GM12878 (cell line): ENCODE results near the gene ANP32A. TPM values are rescaled to one million over a fixed set of nuclear protein-coding genes. Genes with fewer than 3 reads are reported as not detected.

ENCODE experiments used
- ATF2 ChIP-seq: IDR thresholded peaks from 2 replicates; pipeline ENCODE4 v1.6.1; 2012; ENCODE audit warnings: low read length, inconsistent platforms
- BMI1 ChIP-seq: fragments of 450-650 bp; IDR thresholded peaks from 2 replicates; pipeline ENCODE4 v1.6.1; 2016; ENCODE audit warnings: mild to moderate bottlenecking, moderate library complexity, borderline replicate concordance
- CEBPB ChIP-seq, 2 experiments: fragments of 150-350 bp in 1 of 2; IDR thresholded peaks; 2 replicates each; pipeline ENCODE4 v1.6.1; 2012 to 2014; ENCODE audit warnings: low read depth in 2 of 2, low read length in 2 of 2, borderline replicate concordance in 1 of 2, inconsistent platforms in 1 of 2
- HDAC2 ChIP-seq: fragments of 200-600 bp; sonication (generic); IDR thresholded peaks from 2 replicates; pipeline ENCODE4 v1.6.1; 2017
- IKZF2 ChIP-seq, 2 experiments: fragments of 450-650 bp; IDR thresholded peaks; 2 replicates each; pipeline ENCODE4 v1.6.1; 2017; ENCODE audit warnings: mild to moderate bottlenecking in 2 of 2, moderate library complexity in 2 of 2
- KAT2A ChIP-seq: conservative IDR thresholded peaks from 2 replicates; pipeline ENCODE4 v1.6.1; 2011; ENCODE audit warnings: low read depth, low read length; ENCODE audit not compliant: control insufficient read depth
- MTA2 ChIP-seq: fragments of 450-650 bp; IDR thresholded peaks from 2 replicates; pipeline ENCODE4 v1.6.1; 2016; ENCODE audit warnings: low read depth, mild to moderate bottlenecking, moderate library complexity
- NBN ChIP-seq: fragments of 450-650 bp; IDR thresholded peaks from 2 replicates; pipeline ENCODE4 v1.6.1; 2016
- RB1 ChIP-seq: fragments of 450-650 bp; formaldehyde crosslinking; IDR thresholded peaks from 2 replicates; pipeline ENCODE4 v1.6.1; 2017; ENCODE audit warnings: mild to moderate bottlenecking, borderline replicate concordance
- SMC3 ChIP-seq: IDR thresholded peaks from 2 replicates; pipeline ENCODE4 v1.6.1; 2011; ENCODE audit warnings: low read length, improper control_type of control experiment, borderline replicate concordance
- SUZ12 ChIP-seq: fragments of 200-600 bp; sonication (generic); IDR thresholded peaks from one replicate; pipeline ENCODE4 v1.6.1; 2018; ENCODE audit warnings: antibody characterized with exemption, mild to moderate bottlenecking; ENCODE audit not compliant: unreplicated experiment
- TAF1 ChIP-seq: IDR thresholded peaks from 2 replicates; pipeline ENCODE4 v1.6.1; 2011; ENCODE audit warnings: mild to moderate bottlenecking, low read depth, low read length, borderline replicate concordance
- TCF7 ChIP-seq: IDR thresholded peaks from 2 replicates; pipeline ENCODE4 v1.6.1; 2014; ENCODE audit warnings: antibody characterized with exemption, borderline replicate concordance
- ZNF217 ChIP-seq: fragments of 450-650 bp; IDR thresholded peaks from 2 replicates; pipeline ENCODE4 v1.6.1; 2017; ENCODE audit warnings: antibody characterized with exemption, mild to moderate bottlenecking
- ZNF592 ChIP-seq: fragments of 450-650 bp; IDR thresholded peaks from 2 replicates; pipeline ENCODE4 v1.6.1; 2017; ENCODE audit warnings: mild to moderate bottlenecking, moderate library complexity
- polyA plus RNA-seq, 11 experiments: library from polyadenylated mRNA; depleted of rRNA in 4 of 11; unstranded in 6 of 11; stranded (reverse) in 5 of 11; fragments of >200 nt; fragmentation: Nextera tagmentation in 4 of 11; fragmentation: Illumina TruSeq in 1 of 11; extraction: Ambion mirVana in 4 of 11; extraction: Trizol in 1 of 11; gene quantifications; 1 replicate in 1 of 11; 2 replicates in 10 of 11; pipeline versions ENCODE4 v1.2.1 to v1.2.3, GENCODE V29; 2011 to 2016; ENCODE audit warnings: inconsistent platforms in 2 of 11, missing spikeins in 2 of 11, low read depth in 1 of 11
- total RNA-seq, 4 experiments: library from RNA; depleted of rRNA in 3 of 4; stranded (reverse); fragments of >200 nt in 3 of 4; fragmentation: Illumina TruSeq in 1 of 4; extraction: Trizol in 1 of 4; gene quantifications; 2 replicates each; pipeline versions ENCODE4 v1.2.1 to v1.2.3, GENCODE V29; 2013 to 2021
- TF ChIP-seq, protein P1 (sequence below), 3 experiments: IDR thresholded peaks in 2 of 3; conservative IDR thresholded peaks in 1 of 3; 2 replicates each; pipeline ENCODE4 v1.5.1; 2011; ENCODE audit warnings: low read depth in 3 of 3, low read length in 3 of 3, mild to moderate bottlenecking in 3 of 3, control low read depth in 2 of 3, moderate library complexity in 2 of 3, inconsistent platforms in 1 of 3, mixed read lengths in 1 of 3; ENCODE audit not compliant: control insufficient read depth in 2 of 3, insufficient read depth in 1 of 3; ENCODE audit errors: extremely low read depth in 1 of 3
- TF ChIP-seq, protein P2 (sequence below): fragments of 450-650 bp; IDR thresholded peaks from 2 replicates; pipeline ENCODE4 v1.6.1; 2017; ENCODE audit warnings: antibody characterized with exemption, mild to moderate bottlenecking, moderate library complexity
- TF ChIP-seq, protein P3 (sequence below): fragments of 450-650 bp; IDR thresholded peaks from 2 replicates; pipeline ENCODE4 v1.6.1; 2014; ENCODE audit warnings: mild to moderate bottlenecking

The ANP32A gene
- total and polyA plus RNA-seq, 10 of the 15 experiments (the other 5 are each of a cell fraction or from before 2014, with no cell fraction given): 29.6 to 666 (median 234) TPM

GRCh38 chr15:68791431-68792283, 29.0 kb downstream of the ANP32A start (continued):
- TF ChIP-seq, protein P1, sequence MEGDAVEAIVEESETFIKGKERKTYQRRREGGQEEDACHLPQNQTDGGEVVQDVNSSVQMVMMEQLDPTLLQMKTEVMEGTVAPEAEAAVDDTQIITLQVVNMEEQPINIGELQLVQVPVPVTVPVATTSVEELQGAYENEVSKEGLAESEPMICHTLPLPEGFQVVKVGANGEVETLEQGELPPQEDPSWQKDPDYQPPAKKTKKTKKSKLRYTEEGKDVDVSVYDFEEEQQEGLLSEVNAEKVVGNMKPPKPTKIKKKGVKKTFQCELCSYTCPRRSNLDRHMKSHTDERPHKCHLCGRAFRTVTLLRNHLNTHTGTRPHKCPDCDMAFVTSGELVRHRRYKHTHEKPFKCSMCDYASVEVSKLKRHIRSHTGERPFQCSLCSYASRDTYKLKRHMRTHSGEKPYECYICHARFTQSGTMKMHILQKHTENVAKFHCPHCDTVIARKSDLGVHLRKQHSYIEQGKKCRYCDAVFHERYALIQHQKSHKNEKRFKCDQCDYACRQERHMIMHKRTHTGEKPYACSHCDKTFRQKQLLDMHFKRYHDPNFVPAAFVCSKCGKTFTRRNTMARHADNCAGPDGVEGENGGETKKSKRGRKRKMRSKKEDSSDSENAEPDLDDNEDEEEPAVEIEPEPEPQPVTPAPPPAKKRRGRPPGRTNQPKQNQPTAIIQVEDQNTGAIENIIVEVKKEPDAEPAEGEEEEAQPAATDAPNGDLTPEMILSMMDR (IDR thresholded peaks at IDR 0.05 in 2 of 3, conservative IDR thresholded peaks at IDR 0.05 in 1 of 3; ENCODE audit: control insufficient read depth in 2 of 3, extremely low read depth in 1 of 3, insufficient read depth in 1 of 3, low read depth in 3 of 3, low read length in 3 of 3): no peak; a peak in 1 of 6 replicates
- no peak for TF ChIP-seq KAT2A
- no peak for TF ChIP-seq TAF1
- TF ChIP-seq HDAC2: no peak
- TF ChIP-seq ATF2: peak; percentile 41; the same call in 1 of the 2 replicates
- no peak for TF ChIP-seq BMI1
- TF ChIP-seq TCF7: 0 out of 2 replicates have a peak, but pooled peaks have one; percentile 21
- no peak for TF ChIP-seq ZNF592
- no peak for TF ChIP-seq SUZ12
- peak; percentile 71 to 87 for TF ChIP-seq IKZF2 (IDR thresholded peaks at IDR 0.05)
- no peak; the same call in 1 of the 2 replicates for TF ChIP-seq SMC3
- TF ChIP-seq, protein P2, sequence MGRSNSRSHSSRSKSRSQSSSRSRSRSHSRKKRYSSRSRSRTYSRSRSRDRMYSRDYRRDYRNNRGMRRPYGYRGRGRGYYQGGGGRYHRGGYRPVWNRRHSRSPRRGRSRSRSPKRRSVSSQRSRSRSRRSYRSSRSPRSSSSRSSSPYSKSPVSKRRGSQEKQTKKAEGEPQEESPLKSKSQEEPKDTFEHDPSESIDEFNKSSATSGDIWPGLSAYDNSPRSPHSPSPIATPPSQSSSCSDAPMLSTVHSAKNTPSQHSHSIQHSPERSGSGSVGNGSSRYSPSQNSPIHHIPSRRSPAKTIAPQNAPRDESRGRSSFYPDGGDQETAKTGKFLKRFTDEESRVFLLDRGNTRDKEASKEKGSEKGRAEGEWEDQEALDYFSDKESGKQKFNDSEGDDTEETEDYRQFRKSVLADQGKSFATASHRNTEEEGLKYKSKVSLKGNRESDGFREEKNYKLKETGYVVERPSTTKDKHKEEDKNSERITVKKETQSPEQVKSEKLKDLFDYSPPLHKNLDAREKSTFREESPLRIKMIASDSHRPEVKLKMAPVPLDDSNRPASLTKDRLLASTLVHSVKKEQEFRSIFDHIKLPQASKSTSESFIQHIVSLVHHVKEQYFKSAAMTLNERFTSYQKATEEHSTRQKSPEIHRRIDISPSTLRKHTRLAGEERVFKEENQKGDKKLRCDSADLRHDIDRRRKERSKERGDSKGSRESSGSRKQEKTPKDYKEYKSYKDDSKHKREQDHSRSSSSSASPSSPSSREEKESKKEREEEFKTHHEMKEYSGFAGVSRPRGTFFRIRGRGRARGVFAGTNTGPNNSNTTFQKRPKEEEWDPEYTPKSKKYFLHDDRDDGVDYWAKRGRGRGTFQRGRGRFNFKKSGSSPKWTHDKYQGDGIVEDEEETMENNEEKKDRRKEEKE: no peak
- TF ChIP-seq MTA2: peak; percentile 43; the same call in 1 of the 2 replicates
- no peak for TF ChIP-seq RB1
- TF ChIP-seq, protein P3, sequence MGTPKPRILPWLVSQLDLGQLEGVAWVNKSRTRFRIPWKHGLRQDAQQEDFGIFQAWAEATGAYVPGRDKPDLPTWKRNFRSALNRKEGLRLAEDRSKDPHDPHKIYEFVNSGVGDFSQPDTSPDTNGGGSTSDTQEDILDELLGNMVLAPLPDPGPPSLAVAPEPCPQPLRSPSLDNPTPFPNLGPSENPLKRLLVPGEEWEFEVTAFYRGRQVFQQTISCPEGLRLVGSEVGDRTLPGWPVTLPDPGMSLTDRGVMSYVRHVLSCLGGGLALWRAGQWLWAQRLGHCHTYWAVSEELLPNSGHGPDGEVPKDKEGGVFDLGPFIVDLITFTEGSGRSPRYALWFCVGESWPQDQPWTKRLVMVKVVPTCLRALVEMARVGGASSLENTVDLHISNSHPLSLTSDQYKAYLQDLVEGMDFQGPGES: no peak
- TF ChIP-seq ZNF217: no peak
- no peak for TF ChIP-seq CEBPB (IDR thresholded peaks at IDR 0.05; ENCODE audit: borderline replicate concordance in 1 of 2, low read depth in 2 of 2, low read length in 2 of 2)
- peak; percentile 92 for TF ChIP-seq NBN
